Measurements from ENCODE around the gene GLT1D1.

DNA sequence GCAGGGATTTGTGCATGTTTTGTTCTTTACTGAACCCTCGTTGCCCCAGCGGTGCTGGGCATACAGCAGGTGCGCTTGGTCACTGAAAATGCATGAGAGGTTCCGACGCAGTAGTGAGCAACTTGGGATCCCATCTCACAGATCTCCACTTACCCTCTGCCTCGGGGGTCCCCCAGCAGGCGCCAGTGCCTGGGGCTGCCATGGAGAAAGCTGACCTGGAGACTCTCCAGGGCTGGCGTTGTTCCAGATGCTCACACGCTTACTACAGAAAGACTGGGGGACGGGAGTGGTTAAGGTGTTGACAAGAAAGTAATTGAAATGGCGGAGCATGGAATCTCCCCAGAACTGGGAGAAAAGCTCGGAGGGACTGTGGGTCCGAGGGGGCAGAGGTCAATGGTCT is 14.2 kb downstream of the GLT1D1 start:
- TF ChIP-seq, protein P1, sequence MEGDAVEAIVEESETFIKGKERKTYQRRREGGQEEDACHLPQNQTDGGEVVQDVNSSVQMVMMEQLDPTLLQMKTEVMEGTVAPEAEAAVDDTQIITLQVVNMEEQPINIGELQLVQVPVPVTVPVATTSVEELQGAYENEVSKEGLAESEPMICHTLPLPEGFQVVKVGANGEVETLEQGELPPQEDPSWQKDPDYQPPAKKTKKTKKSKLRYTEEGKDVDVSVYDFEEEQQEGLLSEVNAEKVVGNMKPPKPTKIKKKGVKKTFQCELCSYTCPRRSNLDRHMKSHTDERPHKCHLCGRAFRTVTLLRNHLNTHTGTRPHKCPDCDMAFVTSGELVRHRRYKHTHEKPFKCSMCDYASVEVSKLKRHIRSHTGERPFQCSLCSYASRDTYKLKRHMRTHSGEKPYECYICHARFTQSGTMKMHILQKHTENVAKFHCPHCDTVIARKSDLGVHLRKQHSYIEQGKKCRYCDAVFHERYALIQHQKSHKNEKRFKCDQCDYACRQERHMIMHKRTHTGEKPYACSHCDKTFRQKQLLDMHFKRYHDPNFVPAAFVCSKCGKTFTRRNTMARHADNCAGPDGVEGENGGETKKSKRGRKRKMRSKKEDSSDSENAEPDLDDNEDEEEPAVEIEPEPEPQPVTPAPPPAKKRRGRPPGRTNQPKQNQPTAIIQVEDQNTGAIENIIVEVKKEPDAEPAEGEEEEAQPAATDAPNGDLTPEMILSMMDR (conservative IDR thresholded peaks at IDR 0.05; ENCODE audit: low read depth in 2 of 2) = no peak
- TF ChIP-seq EZH2phosphoT487 (IDR thresholded peaks at IDR 0.05; ENCODE audit: unreplicated experiment) (no peak), EZH2 (IDR thresholded peaks at IDR 0.05; ENCODE audit: low read depth, unreplicated experiment) (no peak)
- TF ChIP-seq, protein P2, sequence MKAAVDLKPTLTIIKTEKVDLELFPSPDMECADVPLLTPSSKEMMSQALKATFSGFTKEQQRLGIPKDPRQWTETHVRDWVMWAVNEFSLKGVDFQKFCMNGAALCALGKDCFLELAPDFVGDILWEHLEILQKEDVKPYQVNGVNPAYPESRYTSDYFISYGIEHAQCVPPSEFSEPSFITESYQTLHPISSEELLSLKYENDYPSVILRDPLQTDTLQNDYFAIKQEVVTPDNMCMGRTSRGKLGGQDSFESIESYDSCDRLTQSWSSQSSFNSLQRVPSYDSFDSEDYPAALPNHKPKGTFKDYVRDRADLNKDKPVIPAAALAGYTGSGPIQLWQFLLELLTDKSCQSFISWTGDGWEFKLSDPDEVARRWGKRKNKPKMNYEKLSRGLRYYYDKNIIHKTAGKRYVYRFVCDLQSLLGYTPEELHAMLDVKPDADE (IDR thresholded peaks at IDR 0.05) = no peak
